ENCODE measurements around the gene SNED1.
"Not testable (repeated sequence)": the region's sequence is repeated elsewhere in the genome, so short reads cannot be mapped to it uniquely, and the experiment has no call there.

The SNED1 gene

GRCh38 chr2:241091201-241091600 is 92.8 kb downstream of the SNED1 start:
- DNase-seq: no peak

GRCh38 chr2:241091734-241092445 is 93.5 kb downstream of the SNED1 start:
- no peak for DNase-seq

GRCh38 chr2:241092677-241093076 is 94.3 kb downstream of the SNED1 start:
- DNase-seq: no peak

GRCh38 chr2:241093133-241093781 is 94.8 kb downstream of the SNED1 start:
- not testable (repeated sequence) for DNase-seq

GRCh38 chr2:241094172-241094571 is 95.8 kb downstream of the SNED1 start:
- DNase-seq: no peak

- DNase-seq: no peak
Observed at GRCh38 chr2:241094924-241095420, 96.6 kb downstream of the SNED1 start.

GRCh38 chr2:241095594-241096290 is 97.3 kb downstream of the SNED1 start:
- peak in 1 of 4 experiments; percentile 29 for DNase-seq

GRCh38 chr2:241096979-241097378 is 98.6 kb downstream of the SNED1 start:
- DNase-seq: no peak

GRCh38 chr2:241099246-241099645 is 100.8 kb downstream of the SNED1 start:
- DNase-seq: no peak

GRCh38 chr2:241102239-241102803 is 103.9 kb downstream of the SNED1 start, which contains the start of gene MTERF4:
MTERF4 (minus strand) TSS chr2:241102287; CDS start chr2:241102273, 14 bp downstream.
- peak; percentile 72 to 88 (median 82) for DNase-seq

- no peak for DNase-seq
Observed at GRCh38 chr2:241103176-241103595, 104.8 kb downstream of the SNED1 start.

GRCh38 chr2:241104611-241105010 is 106.2 kb downstream of the SNED1 start:
- not testable (repeated sequence) for DNase-seq

GRCh38 chr2:241105641-241106040 is 107.2 kb downstream of the SNED1 start:
- DNase-seq: no peak

GRCh38 chr2:241107031-241107783 is 108.8 kb downstream of the SNED1 start:
- DNase-seq: no peak

GRCh38 chr2:241108271-241109209 is 110.1 kb downstream of the SNED1 start:
- no peak for DNase-seq

GRCh38 chr2:241109210-241110088 is 111.0 kb downstream of the SNED1 start:
- DNase-seq: no peak

- DNase-seq: no peak
Observed at GRCh38 chr2:241110089-241110606, 111.7 kb downstream of the SNED1 start.

GRCh38 chr2:241110607-241111439 is 112.4 kb downstream of the SNED1 start:
- no peak for DNase-seq

GRCh38 chr2:241111440-241111805 is 113.0 kb downstream of the SNED1 start:
- no peak for DNase-seq
